Esophagus squamous epithelium (tissue), 5 donors: ENCODE results near the gene ICA1. TPM values are rescaled to one million over a fixed set of nuclear protein-coding genes. Genes with fewer than 3 reads are reported as not detected.

Experiments used
- DNase-seq: peaks from one replicate; lab custom pipeline; 2025; lab: John Stamatoyannopoulos, UW
- H3K27ac ChIP-seq, 4 donors: fragments of 200-600 bp; sonication (generic); one replicate each; pipeline ENCODE4 v1.5.1; 2016 to 2019; ENCODE audit warnings: mild to moderate bottlenecking in 1 of 4
- H3K27me3 ChIP-seq, 4 donors: fragments of 200-600 bp; sonication (generic); 1 replicate in 3 of 4; 2 replicates in 1 of 4; pipeline versions ENCODE4 v1.5.1 to v1.6.0; 2017 to 2021; ENCODE audit warnings: antibody characterized with exemption in 1 of 4
- H3K36me3 ChIP-seq, 3 donors: fragments of 200-600 bp; sonication (generic); one replicate each; pipeline ENCODE4 v1.5.1; 2016 to 2019
- H3K4me1 ChIP-seq, 3 donors: fragments of 200-600 bp; sonication (generic); one replicate each; pipeline ENCODE4 v1.5.1; 2017 to 2019
- H3K4me3 ChIP-seq, 4 donors: fragments of 200-600 bp; sonication (generic); 1 replicate in 3 of 4; 2 replicates in 1 of 4; pipeline ENCODE4 v1.5.1; 2016 to 2019; ENCODE audit warnings: mild to moderate bottlenecking in 2 of 4, moderate library complexity in 1 of 4
- H3K9me3 ChIP-seq, 3 donors: fragments of 200-600 bp; sonication (generic); one replicate each; pipeline ENCODE4 v1.5.1; 2016 to 2019
- CTCF ChIP-seq, 6 experiments: fragments of 450-650 bp in 4 of 6; fragments of 200-600 bp in 2 of 6; sonication (generic) in 2 of 6; IDR thresholded peaks; one replicate each; pipeline ENCODE4 v1.5.1; 2016 to 2019; ENCODE audit warnings: antibody characterized with exemption in 6 of 6, mild to moderate bottlenecking in 4 of 6, moderate library complexity in 4 of 6
- POLR2A ChIP-seq, 4 donors: fragments of 450-650 bp; IDR thresholded peaks; one replicate each; pipeline ENCODE4 v1.6.1; 2017; ENCODE audit warnings: antibody characterized with exemption in 4 of 4, mild to moderate bottlenecking in 4 of 4, moderate library complexity in 3 of 4
- WGBS, 2 donors: methylation state at CpG; one replicate each; pipeline ENCODE4 v1.1.5; 2018; 5-methylcytosine and 5-hydroxymethylcytosine counted together
- intact Hi-C: fragments of 100-400 bp; cut with DNase I; formaldehyde crosslinking; loops from one replicate; pipeline ENCODE4 v1.15.0; 2022
- total RNA-seq, 4 donors: library from RNA; depleted of rRNA; stranded (reverse); fragments of >200 nt; gene quantifications; one replicate each; pipeline ENCODE4 v1.1.0, GENCODE V29; 2016
- donor health status: DM: yes; HTN: yes; CAD: no.

The ICA1 gene
- total RNA-seq, 4 donors from 2014 or later: 5.6 to 12.6 (median 9.6) TPM

- DNase-seq: no peak
- no peaks in the 10 kb centered on the region for H3K9me3 ChIP-seq
- H3K27me3 ChIP-seq: no peaks in the 10 kb centered on the region
- TF ChIP-seq POLR2A (IDR thresholded peaks at IDR 0.05) (no peak), CTCF (IDR thresholded peaks at IDR 0.05) (no peak)
- H3K36me3 ChIP-seq: no peaks in the 10 kb centered on the region
- H3K4me1 ChIP-seq: no peaks in the 10 kb centered on the region
- intact Hi-C loops: no loop called here
- H3K27ac ChIP-seq: no peak overlapping the region
- H3K4me3 ChIP-seq: no peak overlapping the region
These were observed 183.5 kb downstream of the ICA1 start for GRCh38 chr7:8078418-8078817.

- no peaks in the 10 kb centered on the region for H3K9me3 ChIP-seq
- H3K4me3 ChIP-seq: no peak overlapping the region
- H3K4me1 ChIP-seq: no peaks in the 10 kb centered on the region
- H3K27ac ChIP-seq: no peak overlapping the region
- H3K27me3 ChIP-seq: no peaks in the 10 kb centered on the region
- no peak for TF ChIP-seq CTCF (IDR thresholded peaks at IDR 0.05)
- no peak for TF ChIP-seq POLR2A (IDR thresholded peaks at IDR 0.05)
- DNase-seq: no peak
- peaks cover 0 to 9% (median 0%) of the 10 kb centered on the region in 3 donors for H3K36me3 ChIP-seq
- intact Hi-C loops: no loop called here
- WGBS, 2 donors: 96 to 97% methylated on average over 9 of the region's 9 CpGs
These were observed 191.4 kb downstream of the ICA1 start for GRCh38 chr7:8070451-8071180.

- no peak for DNase-seq
- 90 to 92% methylated on average over 3 to 4 of the region's 12 CpGs for WGBS, 2 donors
These were observed 192.9 kb downstream of the ICA1 start for GRCh38 chr7:8068892-8069686.

GRCh38 chr7:8065356-8065813, 196.6 kb downstream of the ICA1 start:
- H3K27me3 ChIP-seq: no peaks in the 10 kb centered on the region
- no peaks in the 10 kb centered on the region for H3K4me1 ChIP-seq
- TF ChIP-seq POLR2A (IDR thresholded peaks at IDR 0.05): no peak
- TF ChIP-seq CTCF (IDR thresholded peaks at IDR 0.05): no peak
- intact Hi-C loops: no loop called here
- H3K27ac ChIP-seq: no peak overlapping the region
- peaks cover 0 to 17% (median 0%) of the 10 kb centered on the region in 3 donors for H3K36me3 ChIP-seq
- H3K9me3 ChIP-seq: no peaks in the 10 kb centered on the region
- no peak overlapping the region for H3K4me3 ChIP-seq
- WGBS, 2 donors: 54 to 63% methylated on average over 2 of the region's 2 CpGs
- DNase-seq: no peak

More at GRCh38 chr7:8068892-8069686, 192.9 kb downstream of the ICA1 start:
- no peaks in the 10 kb centered on the region for H3K9me3 ChIP-seq
- no peak overlapping the region for H3K27ac ChIP-seq
- H3K4me3 ChIP-seq: no peak overlapping the region
- peaks cover 0 to 9% (median 0%) of the 10 kb centered on the region in 3 donors for H3K36me3 ChIP-seq
- TF ChIP-seq CTCF (IDR thresholded peaks at IDR 0.05): no peak
- TF ChIP-seq POLR2A (IDR thresholded peaks at IDR 0.05): no peak
- intact Hi-C loops: no loop called here
- no peaks in the 10 kb centered on the region for H3K4me1 ChIP-seq
- H3K27me3 ChIP-seq: no peaks in the 10 kb centered on the region

GRCh38 chr7:8064828-8065227, 197.1 kb downstream of the ICA1 start:
- H3K27me3 ChIP-seq: no peaks in the 10 kb centered on the region
- peaks cover 0 to 17% (median 0%) of the 10 kb centered on the region in 3 donors for H3K36me3 ChIP-seq
- no peak overlapping the region for H3K27ac ChIP-seq
- no peak for DNase-seq
- H3K9me3 ChIP-seq: no peaks in the 10 kb centered on the region
- 94 to 95% methylated on average over 10 to 12 of the region's 12 CpGs for WGBS, 2 donors
- no peak overlapping the region for H3K4me3 ChIP-seq
- H3K4me1 ChIP-seq: no peaks in the 10 kb centered on the region
- no peak for TF ChIP-seq POLR2A (IDR thresholded peaks at IDR 0.05)
- TF ChIP-seq CTCF (IDR thresholded peaks at IDR 0.05): no peak
- intact Hi-C loops: no loop called here
